NCI-H146 (cell line): ENCODE data around the gene ABCA1.
"Not testable (repeated sequence)": the region's sequence is repeated elsewhere in the genome, so short reads cannot be mapped to it uniquely, and the experiment has no call there.

Experiments used
- DNase-seq: peaks from one replicate; lab custom pipeline; 2025; lab: John Stamatoyannopoulos, UW

Gene ABCA1

GRCh38 chr9:104868303-104868686 lies 59.7 kb downstream of the ABCA1 start:
- DNase-seq = no peak

- no peak for DNase-seq
Observed at GRCh38 chr9:104866191-104866590, 61.8 kb downstream of the ABCA1 start.

GRCh38 chr9:104864675-104865104 lies 63.3 kb downstream of the ABCA1 start:
- DNase-seq = no peak

- DNase-seq = peak; percentile 30
Observed at GRCh38 chr9:104863180-104863883, 64.6 kb downstream of the ABCA1 start.

DNA sequence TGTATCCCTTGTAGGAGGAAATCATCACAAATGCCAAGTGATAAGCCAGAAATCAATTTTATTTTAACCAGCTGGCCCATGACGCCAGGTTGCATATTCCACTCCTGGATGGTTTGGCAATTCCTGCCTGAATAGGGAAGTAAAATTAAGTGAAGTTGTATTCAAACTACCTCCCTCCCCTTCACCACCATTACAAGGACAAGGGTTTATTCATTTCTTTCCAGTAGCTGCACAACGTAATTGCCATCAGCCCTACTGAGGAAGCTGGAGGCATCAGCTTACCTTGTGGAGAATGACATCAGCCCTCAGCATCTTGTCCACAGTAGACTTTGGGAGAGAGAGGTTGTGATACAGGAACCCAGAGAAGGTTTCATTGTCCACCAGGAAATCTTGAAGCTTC lies 66.6 kb downstream of the ABCA1 start:
- no peak for DNase-seq

- no peak for DNase-seq
Observed at GRCh38 chr9:104860263-104860662, 67.7 kb downstream of the ABCA1 start.

GRCh38 chr9:104858846-104859245 lies 69.1 kb downstream of the ABCA1 start:
- no peak for DNase-seq

- DNase-seq = no peak
Observed at GRCh38 chr9:104858271-104858670, 69.7 kb downstream of the ABCA1 start.

DNA sequence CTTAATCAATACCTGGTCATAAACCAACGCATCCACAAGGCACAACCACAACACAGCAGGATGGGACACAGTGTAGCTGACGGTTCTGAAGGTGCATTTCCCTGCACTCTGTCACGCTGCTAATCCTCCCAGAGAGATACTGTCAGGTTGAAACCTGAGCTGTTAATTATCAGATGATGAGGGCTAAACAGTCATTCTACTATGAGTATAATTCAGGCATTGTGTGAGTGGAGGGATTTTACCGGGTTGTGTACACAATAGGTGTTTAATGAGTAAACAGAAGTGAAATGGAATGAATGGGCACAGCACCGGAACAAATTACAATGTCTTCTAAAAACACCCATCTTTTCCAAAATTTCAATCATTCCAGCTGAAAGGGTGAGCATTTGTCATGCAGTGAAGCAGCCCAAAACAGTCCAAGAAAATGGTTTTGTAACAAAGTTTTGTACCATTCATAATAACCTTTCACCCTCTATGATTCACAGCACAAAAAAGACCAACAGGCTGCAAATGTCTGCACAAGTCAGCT lies 71.5 kb downstream of the ABCA1 start:
- DNase-seq = peak; percentile 81

- DNase-seq = no peak
Observed at GRCh38 chr9:104855807-104856206, 72.1 kb downstream of the ABCA1 start.

GRCh38 chr9:104855258-104855657 lies 72.7 kb downstream of the ABCA1 start:
- DNase-seq = not testable (repeated sequence)

DNA sequence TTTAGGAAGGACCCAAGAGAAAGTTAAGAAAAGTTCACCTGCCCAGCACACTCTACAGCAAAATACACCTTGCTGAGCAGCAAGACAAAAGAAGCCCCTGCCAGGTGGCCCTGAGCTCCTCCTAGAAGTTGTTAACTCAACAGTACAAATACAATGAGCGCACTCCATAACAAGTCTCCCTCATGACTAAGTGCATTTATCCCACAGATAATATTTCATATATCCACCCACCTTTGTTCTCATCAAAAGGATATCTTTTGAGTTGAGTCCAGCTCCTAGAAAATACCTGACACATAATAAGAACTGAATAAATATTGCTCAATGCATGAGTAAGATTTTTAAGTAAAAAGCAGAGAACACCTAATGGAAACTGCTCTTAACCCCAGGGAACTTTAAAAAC lies 73.3 kb downstream of the ABCA1 start:
- DNase-seq = peak; percentile 8

DNA sequence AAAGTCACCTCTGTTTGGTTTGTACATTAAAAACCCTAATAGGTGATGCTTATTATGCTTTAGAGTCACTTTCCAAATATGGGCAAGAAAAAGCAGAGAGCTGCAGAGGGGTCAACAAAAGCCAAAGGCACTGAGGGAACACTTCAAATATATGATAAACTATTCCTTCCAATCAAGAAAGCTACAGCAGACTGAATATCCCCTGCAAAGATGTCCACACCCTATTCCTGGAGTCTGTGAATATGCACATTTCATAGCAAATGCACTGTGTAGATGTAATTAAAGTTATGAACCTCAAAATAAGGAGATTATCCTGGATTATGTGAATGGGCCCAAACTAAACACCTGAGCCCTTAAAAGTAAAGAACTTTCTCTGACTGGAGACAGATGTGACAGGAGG lies 74.3 kb downstream of the ABCA1 start:
- no peak for DNase-seq

DNA sequence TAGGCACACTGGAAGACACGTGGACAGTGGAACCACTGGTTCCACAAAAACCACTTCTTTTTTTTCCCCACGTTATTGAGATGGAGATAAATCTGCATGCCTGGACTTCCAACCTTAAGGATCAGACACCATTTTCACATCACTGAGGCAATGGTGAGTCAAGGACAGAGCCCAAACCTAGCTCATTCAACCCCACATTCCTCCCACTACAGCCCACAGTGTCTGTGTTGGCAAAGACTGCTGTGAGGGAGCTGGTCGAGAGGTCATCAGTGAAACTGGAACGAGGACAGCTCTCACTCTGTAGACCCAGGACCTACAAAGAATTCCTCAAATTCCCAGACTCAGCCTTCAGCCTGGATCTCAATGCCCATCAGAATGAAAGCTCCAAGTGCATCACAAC lies 74.8 kb downstream of the ABCA1 start:
- no peak for DNase-seq

DNA sequence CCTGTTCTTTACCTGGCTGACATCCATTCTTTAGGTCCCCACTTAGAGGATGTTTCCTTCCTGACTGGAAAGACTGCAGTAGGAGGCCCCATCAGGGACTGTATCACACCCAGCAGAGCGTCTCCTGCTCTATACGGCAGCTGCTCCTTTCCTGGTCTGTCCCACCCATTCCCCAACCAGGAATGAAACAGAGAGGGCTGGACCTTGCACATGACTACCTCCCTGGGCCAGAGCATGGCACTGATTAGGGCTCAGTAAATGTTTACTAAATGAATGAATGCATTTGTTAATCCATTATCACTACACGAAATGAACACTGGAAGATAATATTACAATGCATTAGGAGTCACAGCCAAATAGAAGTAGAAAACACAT lies 76.4 kb downstream of the ABCA1 start:
- DNase-seq = no peak

GRCh38 chr9:104850786-104851545 lies 77.0 kb downstream of the ABCA1 start:
- no peak for DNase-seq

GRCh38 chr9:104849023-104849422 lies 78.9 kb downstream of the ABCA1 start:
- no peak for DNase-seq

- DNase-seq = no peak
Observed at GRCh38 chr9:104844710-104845109, 83.2 kb downstream of the ABCA1 start.

DNA sequence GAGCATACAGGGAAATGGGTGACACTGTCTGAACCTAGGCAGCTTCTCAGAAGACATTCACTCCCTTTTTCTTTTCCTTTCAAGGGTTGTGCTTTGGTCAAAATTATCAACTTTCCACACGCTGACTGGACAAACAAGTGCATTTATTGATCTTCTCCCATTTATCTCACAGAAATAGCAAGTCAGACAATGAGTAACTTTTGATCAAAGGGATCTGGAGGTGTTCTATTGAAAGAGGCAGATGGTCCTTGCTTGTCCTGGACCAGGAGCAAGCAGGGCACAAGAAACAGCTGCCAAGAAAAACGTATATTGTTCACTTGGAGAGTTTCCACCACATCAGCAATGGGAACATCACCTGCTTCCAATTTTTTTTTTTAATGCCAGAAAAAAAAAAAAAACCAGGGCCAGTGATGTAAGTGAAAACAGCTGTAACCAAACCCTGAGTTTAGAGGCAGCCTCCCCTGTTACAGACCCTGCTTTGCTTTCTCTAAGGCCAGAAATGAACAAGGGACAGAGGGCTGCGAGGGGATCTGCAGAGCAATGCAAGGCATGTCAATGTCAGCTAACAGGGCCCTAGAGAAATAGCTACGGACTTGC lies 84.2 kb downstream of the ABCA1 start:
- DNase-seq = no peak

DNA sequence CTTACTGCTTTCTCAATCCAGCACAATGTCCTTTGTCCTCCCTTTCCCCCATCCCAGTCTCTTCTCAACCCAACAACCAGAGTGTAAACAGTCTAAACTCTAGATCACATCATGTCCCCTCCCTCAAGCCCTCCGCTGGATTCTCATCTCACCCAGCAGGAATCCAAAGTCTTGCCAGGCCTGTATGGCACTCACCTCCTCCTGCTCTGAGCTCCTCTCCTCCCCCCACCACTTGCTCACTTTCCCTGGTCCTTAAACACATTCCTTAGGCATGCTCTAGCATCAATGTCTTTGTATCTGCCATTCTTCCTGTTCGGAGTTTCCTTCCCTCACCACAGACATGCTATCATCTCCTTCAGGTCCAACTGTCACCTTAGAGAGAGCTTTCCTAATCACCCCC lies 85.3 kb downstream of the ABCA1 start:
- DNase-seq = no peak

DNA sequence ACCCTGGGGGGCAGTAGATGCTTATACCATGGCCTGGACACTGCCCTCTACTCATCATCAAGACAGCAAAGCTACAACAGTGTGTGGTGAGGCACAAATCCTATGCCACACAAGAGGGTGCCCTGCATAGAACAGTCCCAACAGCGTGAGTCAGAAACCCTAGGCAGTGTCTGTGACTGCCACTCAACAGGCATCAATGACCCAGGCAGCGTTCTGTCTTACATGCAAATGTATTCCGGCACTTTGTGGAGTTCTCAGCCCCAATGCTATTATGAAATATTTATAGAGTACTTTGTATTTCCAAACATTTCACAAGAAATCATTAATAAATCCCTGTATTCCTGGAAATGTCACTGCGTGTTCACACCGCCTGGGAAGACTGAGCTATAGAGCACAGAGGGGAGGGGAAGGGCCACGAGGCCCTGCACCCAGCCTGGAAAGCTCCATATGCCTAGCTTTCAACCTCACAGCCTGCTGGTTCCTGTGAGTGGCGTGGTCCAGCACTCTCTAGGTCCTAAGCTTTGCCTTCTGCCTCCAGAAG lies 86.3 kb downstream of the ABCA1 start:
- DNase-seq = no peak

GRCh38 chr9:104838958-104839357 lies 89.0 kb downstream of the ABCA1 start:
- no peak for DNase-seq

DNA sequence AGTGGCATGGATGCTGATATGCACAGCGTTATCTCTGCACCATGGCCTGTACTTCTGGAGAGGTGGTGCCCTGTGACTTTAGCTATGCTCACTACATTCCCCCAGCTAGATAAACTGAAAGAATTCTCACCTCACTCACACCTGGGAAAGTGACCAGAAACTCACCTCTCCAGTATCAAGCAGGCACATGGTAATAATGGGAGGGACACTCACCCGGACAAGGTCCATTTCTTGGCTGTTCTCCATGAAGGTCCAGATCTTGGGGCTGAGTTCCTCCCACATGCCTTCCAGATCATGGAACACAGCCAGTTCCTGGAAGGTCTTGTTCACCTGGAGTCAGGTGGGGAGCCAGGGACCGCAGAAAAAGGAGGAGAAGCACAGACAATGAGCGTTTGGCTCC lies 91.2 kb downstream of the ABCA1 start:
- no peak for DNase-seq
